HG02798 (cell line): ENCODE results near the gene AQP1.

Experiments used
- ATAC-seq: cut with Tn5 transposase; IDR thresholded peaks from one replicate; pipeline ENCODE4 v1.9.1; 2021; ENCODE audit warnings: mild to moderate bottlenecking; ENCODE audit not compliant: unreplicated experiment, poor library complexity

The AQP1 gene

DNA sequence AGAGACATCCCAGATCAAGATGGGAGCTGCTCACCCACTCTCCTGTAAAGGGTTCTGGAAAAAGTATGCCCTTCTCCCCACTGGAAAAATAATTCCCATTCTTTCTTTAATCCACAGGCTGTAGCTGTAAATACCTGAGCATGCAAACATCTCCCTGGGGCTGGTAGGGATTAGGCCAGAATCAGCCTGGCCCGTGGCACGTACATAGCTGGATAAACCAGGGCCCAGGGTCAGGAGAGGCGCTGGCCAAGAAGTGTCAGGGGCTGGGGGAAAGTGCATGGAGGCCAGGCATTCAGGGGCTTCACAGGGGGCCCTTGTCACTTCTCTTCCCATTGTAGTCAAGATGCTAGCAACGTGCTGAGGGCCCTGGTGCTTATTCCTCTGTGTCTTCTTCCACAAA, 30.7 kb upstream of the AQP1 start:
- no peak for ATAC-seq

DNA sequence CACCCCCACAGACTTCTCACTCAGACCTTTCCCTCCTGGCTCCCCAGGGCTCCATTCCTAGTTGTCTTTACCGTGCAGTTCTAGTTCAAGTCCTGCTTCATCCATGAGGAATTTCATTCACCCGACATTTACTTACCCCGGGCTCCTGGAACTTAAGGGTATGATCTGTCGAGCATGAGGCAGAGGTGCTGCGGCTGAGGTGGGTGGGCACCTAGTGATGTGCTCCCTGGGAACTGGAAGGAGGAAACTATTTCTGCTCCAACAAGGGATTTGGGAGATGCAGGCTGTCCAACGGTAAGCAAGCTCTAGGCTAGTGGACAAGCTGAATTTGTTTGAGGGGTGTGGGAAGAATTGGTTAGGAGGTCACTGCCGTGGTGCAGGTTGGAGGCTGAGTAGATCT, 30.2 kb upstream of the AQP1 start:
- ATAC-seq = no peak

- no peak for ATAC-seq
Measured at GRCh38 chr7:30884881-30885280, 26.8 kb upstream of the AQP1 start.

GRCh38 chr7:30886608-30887011, 25.0 kb upstream of the AQP1 start:
- ATAC-seq = no peak

DNA sequence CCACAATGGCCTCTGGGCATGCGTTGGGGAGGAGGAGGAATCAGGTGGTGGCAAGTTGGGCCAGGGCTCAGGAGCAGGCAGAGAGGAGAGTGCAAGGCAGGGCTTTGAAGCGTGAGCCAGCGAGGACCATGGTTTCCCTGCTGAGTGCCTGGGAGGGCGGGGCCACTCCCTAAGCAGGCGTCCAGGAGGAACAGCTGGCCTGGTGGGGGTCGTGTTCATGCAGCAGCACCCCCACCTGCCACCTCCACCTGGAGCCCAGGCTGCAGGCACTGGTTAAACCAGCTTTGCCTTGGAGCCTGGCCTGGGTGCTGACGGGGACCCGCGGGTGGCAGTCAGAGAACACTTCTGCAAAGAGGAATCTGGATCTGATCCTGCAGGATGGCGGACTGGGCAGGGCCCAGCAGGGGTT, 24.2 kb upstream of the AQP1 start:
- ATAC-seq = no peak

DNA sequence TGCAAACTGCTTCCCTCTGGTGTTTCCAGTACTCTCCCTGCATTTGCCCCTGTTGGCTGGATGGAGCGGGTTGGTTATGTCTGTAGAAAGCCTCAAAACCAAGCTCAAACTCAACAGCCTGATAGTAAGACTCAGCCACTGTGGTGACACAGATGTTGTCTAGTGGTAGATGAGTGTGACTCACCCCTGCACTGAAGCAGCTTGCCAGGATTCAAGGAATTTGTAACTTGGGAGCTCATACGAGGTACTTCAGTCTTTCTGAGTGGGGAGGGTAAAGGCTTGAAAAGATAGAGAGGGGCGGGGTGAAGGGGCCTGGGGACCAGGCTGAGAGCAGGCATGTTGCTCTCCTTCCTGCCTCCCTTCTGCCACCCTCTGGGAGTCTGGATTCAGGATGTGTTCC, 22.9 kb upstream of the AQP1 start:
- no peak for ATAC-seq

GRCh38 chr7:30890226-30890625, 21.4 kb upstream of the AQP1 start:
- no peak for ATAC-seq

GRCh38 chr7:30893357-30893756, 18.3 kb upstream of the AQP1 start:
- no peak for ATAC-seq

DNA sequence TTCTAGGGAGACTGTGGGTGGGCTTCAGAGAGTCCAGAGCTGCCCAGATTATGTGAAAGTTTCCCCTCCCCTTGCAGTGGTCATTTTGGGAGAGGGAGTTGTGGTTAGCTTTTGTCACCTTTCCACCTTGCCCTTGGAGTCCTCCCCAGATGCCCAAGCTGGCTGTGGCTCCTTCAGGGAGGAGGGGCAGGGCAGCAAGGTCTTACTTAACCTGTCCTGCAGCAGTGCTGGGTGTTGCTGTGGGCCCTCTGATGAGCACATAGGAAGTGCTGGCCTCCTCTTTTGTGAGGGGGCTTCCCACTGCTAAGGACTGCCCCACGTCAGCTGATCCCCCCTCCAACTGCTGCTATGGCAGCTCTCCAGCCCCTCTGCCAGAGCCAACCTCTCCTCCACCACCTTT, 17.6 kb upstream of the AQP1 start:
- ATAC-seq = no peak

DNA sequence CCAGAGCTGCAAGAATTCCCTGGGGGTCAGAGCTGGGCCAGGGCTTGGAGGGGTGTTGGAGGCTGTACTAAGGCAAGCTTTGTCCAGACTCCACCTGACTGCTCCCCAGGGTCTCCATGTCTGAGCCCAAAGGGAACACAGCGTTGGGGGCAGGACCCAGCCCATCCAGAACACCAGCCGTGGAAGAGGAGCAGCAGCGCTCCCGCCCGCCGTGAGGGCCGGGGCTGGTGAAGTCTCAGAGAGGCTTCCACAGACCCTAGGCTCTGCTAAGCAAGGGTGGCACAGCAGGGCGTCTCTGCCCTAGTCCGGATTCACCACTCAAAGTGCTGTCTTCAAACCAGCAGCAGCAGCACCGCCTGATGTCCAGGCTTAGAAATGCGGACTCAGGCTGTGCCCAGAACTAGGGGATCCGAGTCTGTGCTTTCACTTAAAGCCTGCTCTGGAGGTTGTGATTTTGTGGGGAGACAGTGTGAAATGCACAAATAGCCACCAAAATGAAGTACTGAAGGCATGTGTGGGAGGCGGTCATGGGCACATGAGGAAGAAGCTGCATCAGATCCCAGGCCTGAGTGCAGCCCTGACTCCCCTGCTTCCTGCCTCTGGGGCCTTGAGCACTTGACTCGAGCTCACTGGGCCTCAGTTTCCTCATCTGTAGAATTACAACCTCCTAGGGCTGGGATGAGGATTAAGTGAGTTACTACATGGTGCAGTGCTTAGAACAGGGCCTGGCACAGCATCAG, 16.6 kb upstream of the AQP1 start:
- ATAC-seq = no peak

DNA sequence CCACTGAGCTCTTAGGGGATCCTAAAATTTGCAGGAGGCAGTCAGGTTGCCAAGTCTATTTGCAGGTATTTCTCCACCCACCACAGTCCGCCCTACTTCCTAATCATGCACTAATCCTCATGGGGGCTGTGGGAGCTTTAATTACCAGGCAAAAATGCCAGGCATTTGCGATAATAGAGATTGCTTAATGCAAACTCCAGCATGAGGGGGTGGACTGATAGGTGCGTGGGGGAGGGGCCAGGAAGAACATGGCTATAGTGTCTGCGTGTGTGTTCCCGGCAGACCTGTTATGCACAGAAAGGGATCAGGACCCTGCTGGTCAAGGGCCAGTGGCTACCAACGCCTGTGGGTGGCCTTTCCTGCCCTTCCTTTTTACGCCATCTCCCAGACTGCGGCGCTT, 15.6 kb upstream of the AQP1 start:
- ATAC-seq = no peak

DNA sequence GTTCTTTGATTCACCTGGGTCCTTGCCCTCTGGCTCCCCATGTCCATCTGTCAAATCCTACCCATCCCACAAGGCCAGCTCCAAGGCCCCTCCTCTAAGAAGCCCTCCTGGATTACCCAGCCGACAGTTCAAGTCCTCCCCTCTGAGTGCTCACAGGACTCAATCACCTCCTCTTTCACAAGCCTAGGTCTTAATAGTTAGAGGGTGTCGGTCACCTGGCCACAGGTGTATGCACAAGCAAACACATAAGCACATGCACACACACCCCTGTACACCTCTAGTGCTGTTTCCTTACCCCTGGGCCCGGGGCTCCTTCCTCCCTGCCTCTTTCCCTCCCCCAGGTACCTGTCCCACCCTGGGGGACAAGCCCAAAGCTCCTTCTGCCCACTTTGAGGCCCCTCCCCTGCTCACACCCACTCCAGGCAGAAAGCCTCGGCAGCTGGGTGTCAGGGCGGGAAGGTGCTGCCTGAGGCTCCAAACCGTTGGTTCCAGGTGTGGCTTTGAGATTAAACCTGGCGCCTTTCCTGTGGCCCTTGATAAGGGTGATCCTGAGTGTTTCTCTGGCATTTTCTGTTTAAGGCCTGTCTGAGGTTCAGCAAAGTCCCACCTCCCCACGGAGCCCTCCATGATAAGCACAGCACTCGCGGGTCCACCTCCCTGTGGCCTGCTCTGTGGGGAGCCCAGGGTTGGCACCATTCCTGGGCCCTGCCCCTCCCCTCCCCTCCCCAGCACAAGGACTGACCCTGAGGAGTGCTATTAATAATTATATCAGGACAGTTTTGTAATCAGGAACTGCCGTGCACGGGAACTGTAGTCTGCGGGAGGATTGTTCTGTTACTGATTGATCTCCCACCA, 14.6 kb upstream of the AQP1 start:
- no peak for ATAC-seq

GRCh38 chr7:30897770-30898169, 13.9 kb upstream of the AQP1 start:
- ATAC-seq = no peak

DNA sequence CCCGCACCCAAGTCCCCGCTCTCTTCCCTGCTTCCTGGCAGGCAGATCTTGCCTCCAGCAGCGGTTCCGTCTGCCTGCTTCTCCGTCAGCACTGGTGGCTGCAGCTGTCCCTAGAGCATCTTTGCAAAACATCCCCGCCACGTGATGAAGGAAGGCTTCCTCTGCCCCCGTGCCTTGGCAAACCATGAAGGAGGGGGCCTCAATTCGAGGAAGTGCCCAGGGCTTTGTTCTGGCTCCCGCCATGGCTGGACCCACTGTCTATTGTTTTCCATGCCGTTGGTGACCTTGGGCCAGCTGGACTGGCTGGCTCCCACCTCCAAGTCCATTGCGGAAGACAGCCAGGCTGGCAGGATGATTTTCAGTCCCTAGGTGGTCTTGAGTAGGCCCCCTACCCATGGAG, 13.2 kb upstream of the AQP1 start:
- no peak for ATAC-seq

- no peak for ATAC-seq
Measured at GRCh38 chr7:30899066-30899465, 12.6 kb upstream of the AQP1 start.

DNA sequence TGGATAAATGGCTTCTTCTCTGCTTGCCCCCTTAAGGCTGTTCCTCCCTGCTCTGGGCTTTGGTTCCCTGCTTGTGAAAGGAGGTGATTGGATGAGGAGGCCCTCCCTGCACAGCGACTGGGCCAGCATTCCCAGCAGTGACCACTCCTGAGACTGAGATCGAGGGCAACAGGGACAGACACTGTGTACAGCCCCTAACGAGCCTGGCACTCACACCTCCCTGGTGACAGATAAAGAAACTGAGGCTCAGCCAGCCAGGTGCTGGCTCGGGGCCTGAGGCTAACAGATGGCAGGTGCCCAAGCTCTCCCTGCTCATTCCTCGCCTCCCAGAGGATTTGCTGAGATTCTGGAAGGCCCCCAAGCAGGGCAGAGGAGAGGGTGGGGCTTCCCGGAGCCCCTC, 12.0 kb upstream of the AQP1 start:
- no peak for ATAC-seq

GRCh38 chr7:30900053-30900452, 11.6 kb upstream of the AQP1 start:
- no peak for ATAC-seq

DNA sequence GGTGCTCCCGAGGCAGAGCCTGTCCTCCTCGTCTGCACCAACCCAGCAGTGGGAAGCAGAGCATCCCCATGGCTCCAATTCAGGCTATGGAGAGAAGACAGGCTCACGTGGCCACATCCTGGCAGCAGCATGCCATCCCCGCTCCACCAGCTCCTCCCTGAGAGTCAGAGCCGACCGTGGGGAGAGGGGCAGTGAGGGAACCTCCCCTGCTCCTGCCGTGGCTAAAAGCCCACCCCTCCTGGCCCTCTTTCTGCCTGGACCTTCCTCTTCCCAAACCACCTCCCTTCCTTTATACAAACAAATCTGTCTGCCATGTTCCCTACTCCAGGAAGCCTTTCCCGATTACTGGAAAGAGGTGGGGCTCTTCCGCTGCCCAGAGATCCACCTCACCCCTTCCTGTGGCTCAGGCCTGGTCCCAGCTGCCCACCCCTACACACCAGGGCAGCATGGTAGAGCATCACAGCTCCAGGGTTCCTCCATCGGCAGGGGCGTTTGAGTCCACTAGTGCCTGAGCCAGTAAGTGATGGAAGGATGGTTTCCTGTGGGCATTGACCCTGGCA, 10.8 kb upstream of the AQP1 start:
- ATAC-seq = no peak

GRCh38 chr7:30901856-30902255, 9.8 kb upstream of the AQP1 start:
- ATAC-seq = no peak

DNA sequence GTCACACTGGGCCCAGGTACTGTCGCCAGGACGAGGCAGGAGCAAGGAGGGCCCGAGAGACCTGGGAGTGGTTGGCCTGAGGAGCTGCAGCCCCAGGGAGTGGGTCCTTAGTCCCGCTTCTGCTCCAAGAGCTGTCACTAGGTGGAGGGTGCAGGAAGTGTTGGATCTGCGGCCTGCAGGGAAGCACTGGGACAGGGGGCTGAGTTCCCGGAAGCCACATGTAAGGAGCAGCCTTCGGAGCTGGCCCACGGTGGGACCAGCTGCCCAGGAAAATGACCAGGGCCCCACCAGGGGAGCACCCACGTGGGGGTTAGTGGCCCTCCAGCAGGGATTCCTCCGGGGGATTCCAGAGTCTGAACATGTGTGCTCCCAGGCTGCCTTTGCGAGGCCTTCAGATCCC, 9.2 kb upstream of the AQP1 start:
- ATAC-seq = no peak

DNA sequence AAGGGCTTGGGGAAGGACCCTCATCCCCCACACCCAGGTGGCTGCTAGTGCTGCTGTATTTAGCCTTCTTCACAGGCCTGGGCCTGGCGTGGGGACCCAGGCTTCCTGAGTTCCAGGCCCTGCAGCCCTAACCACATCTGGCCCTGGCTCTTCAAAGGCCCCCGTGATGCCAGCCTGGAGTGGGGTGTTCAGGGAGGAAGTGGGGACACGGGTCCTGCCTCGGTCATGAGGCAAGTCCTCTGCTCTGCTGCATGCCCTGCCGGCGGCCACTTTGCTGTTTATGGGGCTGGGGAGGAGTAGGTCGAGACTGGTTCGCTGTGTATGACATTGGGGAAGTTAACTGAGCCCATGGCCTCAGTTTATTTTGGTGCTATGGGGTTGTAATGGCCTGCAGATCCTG, 8.5 kb upstream of the AQP1 start:
- no peak for ATAC-seq

- no peak for ATAC-seq
Measured at GRCh38 chr7:30904561-30904960, 7.1 kb upstream of the AQP1 start.
